GM10248 (cell line): Measurements from ENCODE around the gene RRN3.
"Not testable (repeated sequence)": the region's sequence is repeated elsewhere in the genome, so short reads cannot be mapped to it uniquely, and the experiment has no call there.

Experiments
- CTCF ChIA-PET: fragments of 300-600 bp; sonication (Branson Sonifier 250); formaldehyde crosslinking; extraction: SDS; loops from one replicate; lab custom pipeline; 2021; ENCODE audit warnings: antibody characterized with exemption; lab: Yijun Ruan, JAX
- POLR2A ChIA-PET: fragments of 350-650 bp; sonication (Branson Sonifier 250); formaldehyde crosslinking; extraction: SDS; loops from one replicate; lab custom pipeline; 2020; ENCODE audit warnings: antibody characterized with exemption; lab: Yijun Ruan, JAX
- DNase-seq: peaks from one replicate; pipeline ENCODE4 v3.0.0; 2012; ENCODE audit errors: extremely low spot score
- TF ChIP-seq, protein P1 (sequence below): IDR thresholded peaks from 2 replicates; pipeline ENCODE4 v1.5.1; 2012; ENCODE audit warnings: mild to moderate bottlenecking, low read depth; ENCODE audit errors: extremely low read depth, missing control alignments, control extremely low read depth

The RRN3 gene

DNA sequence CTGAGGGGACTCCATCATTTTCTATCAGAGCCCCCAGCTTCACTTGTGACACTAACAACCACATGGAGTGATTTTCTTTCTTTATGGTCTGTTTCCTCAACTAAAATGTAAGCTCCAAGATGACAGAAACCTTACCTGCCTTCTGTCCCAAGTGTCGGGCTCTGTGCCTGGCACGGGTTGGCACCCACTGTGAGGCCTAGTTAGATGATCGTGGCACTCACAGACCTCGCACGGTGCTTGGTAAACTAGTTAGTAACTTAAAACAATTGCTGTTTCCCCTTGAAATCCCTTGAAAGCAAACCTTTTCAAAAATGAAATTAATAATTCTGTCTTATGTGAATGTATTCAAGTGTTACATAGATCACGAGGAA lies 65.7 kb downstream of the RRN3 start:
- CTCF ChIA-PET, POLR2A ChIA-PET, DNase-seq: not testable (repeated sequence)

- CTCF ChIA-PET, POLR2A ChIA-PET, DNase-seq: not testable (repeated sequence)
These were observed 66.3 kb downstream of the RRN3 start for GRCh38 chr16:15027503-15028344.

GRCh38 chr16:15027051-15027450 lies 67.0 kb downstream of the RRN3 start:
- CTCF ChIA-PET, POLR2A ChIA-PET, DNase-seq: not testable (repeated sequence)

- POLR2A ChIA-PET, DNase-seq, CTCF ChIA-PET: not testable (repeated sequence)
These were observed 68.7 kb downstream of the RRN3 start for GRCh38 chr16:15025234-15025951.

DNA sequence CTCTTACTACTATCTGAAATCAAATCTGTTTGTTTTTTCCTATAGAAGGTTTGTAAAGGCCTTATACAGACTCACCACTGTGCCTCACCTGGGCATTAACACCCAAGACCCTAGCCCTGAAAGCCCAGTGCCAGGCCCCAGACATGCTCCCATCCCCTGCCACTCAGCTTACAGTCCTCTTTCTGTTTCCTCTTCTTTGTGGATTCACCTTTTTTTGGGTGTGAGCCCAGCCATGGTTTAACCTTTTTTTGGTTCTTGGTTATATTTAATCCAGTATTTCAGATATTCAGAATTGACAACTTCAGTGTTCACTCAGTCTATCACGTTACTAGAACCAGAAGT lies 69.2 kb downstream of the RRN3 start:
- DNase-seq, CTCF ChIA-PET, POLR2A ChIA-PET: not testable (repeated sequence)

DNA sequence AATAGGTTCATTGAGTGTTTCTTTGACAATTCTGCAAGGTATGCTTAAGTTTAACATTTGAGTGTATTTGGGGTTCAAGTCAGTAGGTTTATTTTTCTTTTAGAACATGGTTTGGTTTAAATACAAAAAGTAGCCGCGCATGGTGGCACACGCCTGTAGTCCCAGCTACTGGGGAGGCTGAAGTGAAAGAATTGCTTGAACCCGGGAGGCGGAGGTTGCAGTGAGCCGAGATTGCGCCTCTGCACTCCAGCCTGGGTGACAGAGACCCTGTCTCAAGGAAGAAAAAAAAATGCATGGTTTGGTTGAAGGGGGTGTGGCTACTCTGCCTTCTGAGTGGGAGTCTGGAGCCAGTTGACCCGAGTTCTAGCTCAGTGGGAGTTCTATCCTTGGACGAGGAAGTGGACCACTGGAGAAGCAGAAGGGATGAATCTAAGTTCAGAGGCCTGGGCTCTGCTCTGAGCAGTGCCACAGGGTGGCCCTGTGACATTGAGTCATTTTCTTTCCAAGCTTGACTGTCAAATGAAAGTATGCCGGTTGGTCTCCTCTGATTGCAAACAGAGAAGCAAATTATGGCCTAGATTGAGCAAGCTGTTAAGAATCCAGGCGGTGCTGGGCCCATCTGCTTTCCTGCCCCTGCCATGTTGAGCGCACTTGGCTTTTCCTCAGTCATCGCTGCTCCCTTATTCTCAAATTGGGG lies 70.5 kb downstream of the RRN3 start:
- CTCF ChIA-PET, POLR2A ChIA-PET, DNase-seq: not testable (repeated sequence)

- DNase-seq, POLR2A ChIA-PET: not testable (repeated sequence)
- TF ChIP-seq, protein P1, sequence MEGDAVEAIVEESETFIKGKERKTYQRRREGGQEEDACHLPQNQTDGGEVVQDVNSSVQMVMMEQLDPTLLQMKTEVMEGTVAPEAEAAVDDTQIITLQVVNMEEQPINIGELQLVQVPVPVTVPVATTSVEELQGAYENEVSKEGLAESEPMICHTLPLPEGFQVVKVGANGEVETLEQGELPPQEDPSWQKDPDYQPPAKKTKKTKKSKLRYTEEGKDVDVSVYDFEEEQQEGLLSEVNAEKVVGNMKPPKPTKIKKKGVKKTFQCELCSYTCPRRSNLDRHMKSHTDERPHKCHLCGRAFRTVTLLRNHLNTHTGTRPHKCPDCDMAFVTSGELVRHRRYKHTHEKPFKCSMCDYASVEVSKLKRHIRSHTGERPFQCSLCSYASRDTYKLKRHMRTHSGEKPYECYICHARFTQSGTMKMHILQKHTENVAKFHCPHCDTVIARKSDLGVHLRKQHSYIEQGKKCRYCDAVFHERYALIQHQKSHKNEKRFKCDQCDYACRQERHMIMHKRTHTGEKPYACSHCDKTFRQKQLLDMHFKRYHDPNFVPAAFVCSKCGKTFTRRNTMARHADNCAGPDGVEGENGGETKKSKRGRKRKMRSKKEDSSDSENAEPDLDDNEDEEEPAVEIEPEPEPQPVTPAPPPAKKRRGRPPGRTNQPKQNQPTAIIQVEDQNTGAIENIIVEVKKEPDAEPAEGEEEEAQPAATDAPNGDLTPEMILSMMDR, result peak; percentile 62
- CTCF ChIA-PET, result interaction anchor here (0.6 to 0.8 kb wide), 2 partner anchors 18 to 48 kb away, joined by 3 read pairs; no protein-coding TSS in a partner anchor
These were observed 71.9 kb downstream of the RRN3 start for GRCh38 chr16:15022194-15022593.

DNA sequence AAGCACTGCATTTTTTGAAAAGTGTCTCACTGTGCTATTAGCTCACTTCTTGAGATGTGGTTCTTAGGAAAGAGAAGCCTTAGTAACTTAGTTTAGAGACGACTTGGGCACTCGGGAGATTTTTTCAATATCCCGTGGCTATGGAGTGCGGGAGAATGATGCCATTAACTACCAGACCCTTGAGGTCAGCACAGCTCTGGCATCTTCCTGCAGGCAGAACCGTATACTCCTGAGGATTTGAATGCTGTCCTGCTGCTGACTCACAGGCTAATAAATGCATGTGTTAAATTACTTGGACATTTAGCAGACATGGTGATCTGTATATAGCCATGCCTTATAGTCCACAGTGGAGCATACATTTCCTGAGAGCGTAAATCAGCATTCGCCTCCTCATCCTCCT lies 72.6 kb downstream of the RRN3 start:
- POLR2A ChIA-PET, CTCF ChIA-PET: not testable (repeated sequence)

GRCh38 chr16:15016951-15017580 lies 77.0 kb downstream of the RRN3 start:
- DNase-seq, POLR2A ChIA-PET, CTCF ChIA-PET: not testable (repeated sequence)

More for the DNA sequence above, 72.6 kb downstream of the RRN3 start:
- not testable (repeated sequence) for DNase-seq

- CTCF ChIA-PET, POLR2A ChIA-PET, DNase-seq: not testable (repeated sequence)
These were observed 77.7 kb downstream of the RRN3 start for GRCh38 chr16:15016354-15016753.

DNA sequence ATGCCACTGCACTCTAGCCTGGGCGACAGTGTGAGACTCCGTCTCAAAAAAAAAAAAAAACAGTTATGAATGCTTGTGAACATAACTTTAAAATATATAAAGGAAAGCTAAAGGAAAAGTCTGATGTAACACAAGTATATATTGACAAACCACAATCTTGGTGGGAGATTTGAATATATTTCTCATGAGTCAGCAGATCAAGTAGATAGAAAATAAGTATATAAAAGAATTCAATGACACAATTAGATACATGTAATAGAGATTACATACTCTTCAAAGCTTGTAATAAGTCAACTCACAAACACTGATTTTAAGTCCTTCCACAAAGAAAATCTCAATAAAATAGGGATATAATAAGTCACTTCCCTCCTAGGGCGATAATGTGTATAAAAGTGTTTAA lies 78.4 kb downstream of the RRN3 start:
- DNase-seq, POLR2A ChIA-PET, CTCF ChIA-PET: not testable (repeated sequence)

- DNase-seq, POLR2A ChIA-PET, CTCF ChIA-PET: not testable (repeated sequence)
These were observed 81.1 kb downstream of the RRN3 start for GRCh38 chr16:15012941-15013340.
